B cell (primary cell): Measurements from ENCODE around the gene ZSWIM4. TPM values are rescaled to one million over a fixed set of nuclear protein-coding genes. Genes with fewer than 3 reads are reported as not detected.

ENCODE experiments used
- ATAC-seq: fragments of 200-7000 bp; cut with Tn5 transposase; one replicate; pipeline ENCODE4 v1.10.0; 2021; ENCODE audit warnings: low read depth, mild to moderate bottlenecking, moderate number of reproducible peaks, moderate library complexity
- CTCF ChIA-PET: fragments of 350-600 bp; sonication (Branson Sonifier 250); formaldehyde crosslinking; loops from one replicate; lab custom pipeline; 2021; ENCODE audit warnings: antibody characterized with exemption, inconsistent platforms; lab: Charles Lee
- POLR2A ChIA-PET: fragments of 350-600 bp; sonication (Branson Sonifier 250); formaldehyde crosslinking; loops from one replicate; lab custom pipeline; 2021; ENCODE audit warnings: antibody characterized with exemption; lab: Charles Lee
- DNase-seq: peaks from one replicate; pipeline ENCODE4 v3.0.0; 2013
- H2AFZ ChIP-seq: 2 replicates; pipeline ENCODE4 v1.6.1; 2012; ENCODE audit warnings: mild to moderate bottlenecking, low read depth, low read length; ENCODE audit not compliant: insufficient read depth, poor library complexity, severe bottlenecking
- H3K27ac ChIP-seq, 2 donors: 1 replicate in 1 of 2; 2 replicates in 1 of 2; pipeline ENCODE4 v1.5.1; 2012 to 2013; ENCODE audit warnings: low read length in 2 of 2, mild to moderate bottlenecking in 2 of 2, moderate library complexity in 1 of 2
- H3K27me3 ChIP-seq, 4 experiments: fragments of 200-600 bp in 1 of 4; sonication (generic) in 1 of 4; replicated peaks in 1 of 4; 1 replicate in 2 of 4; 2 replicates in 2 of 4; pipeline versions ENCODE4 v1.6.1 to v1.7.0; 2013 to 2016; ENCODE audit warnings: low read length in 3 of 4, mild to moderate bottlenecking in 2 of 4, mixed read lengths in 1 of 4, moderate library complexity in 1 of 4; ENCODE audit not compliant: insufficient read depth in 4 of 4, control insufficient read depth in 3 of 4; ENCODE audit errors: control extremely low read depth in 1 of 4
- H3K36me3 ChIP-seq, 2 experiments: replicated peaks in 1 of 2; 1 replicate in 1 of 2; 2 replicates in 1 of 2; pipeline versions ENCODE4 v1.6.1 to v1.7.1; 2013; ENCODE audit warnings: low read length in 1 of 2; ENCODE audit not compliant: insufficient read depth in 2 of 2, control insufficient read depth in 1 of 2; ENCODE audit errors: control extremely low read depth in 1 of 2, extremely low read depth in 1 of 2
- H3K4me1 ChIP-seq, 2 donors: fragments of 200-600 bp in 1 of 2; sonication (generic) in 1 of 2; 1 replicate in 1 of 2; 2 replicates in 1 of 2; pipeline versions ENCODE4 v1.5.1 to v1.6.1; 2013 to 2017; ENCODE audit warnings: low read length in 2 of 2; ENCODE audit not compliant: control insufficient read depth in 2 of 2, insufficient read depth in 2 of 2
- H3K4me2 ChIP-seq: replicated peaks from 2 replicates; pipeline ENCODE3; 2012; ENCODE audit warnings: mild to moderate bottlenecking, low read depth, low read length; ENCODE audit not compliant: poor library complexity, severe bottlenecking
- H3K4me3 ChIP-seq, 5 experiments: fragments of 200-600 bp in 1 of 5; sonication (generic) in 1 of 5; 1 replicate in 3 of 5; 2 replicates in 2 of 5; pipeline versions ENCODE4 v1.5.1 to v1.7.0; 2011 to 2016; ENCODE audit warnings: low read length in 4 of 5, mild to moderate bottlenecking in 4 of 5, low read depth in 2 of 5, control low read depth in 1 of 5, moderate library complexity in 1 of 5; ENCODE audit not compliant: insufficient read depth in 1 of 5; ENCODE audit errors: control extremely low read depth in 1 of 5, extremely low read depth in 1 of 5
- H3K79me2 ChIP-seq: fragments of 200-600 bp; sonication (generic); one replicate; pipeline ENCODE4 v1.6.0; 2016; ENCODE audit warnings: low read length; ENCODE audit not compliant: control insufficient read depth, insufficient read depth
- H3K9ac ChIP-seq: fragments of 200-600 bp; sonication (generic); 2 replicates; pipeline ENCODE4 v1.6.1; 2017; ENCODE audit warnings: mild to moderate bottlenecking, low read length, moderate library complexity
- H3K9me3 ChIP-seq, 3 donors: one replicate each; pipeline versions ENCODE4 v1.6.1 to v1.7.1; 2013; ENCODE audit warnings: low read length in 2 of 3; ENCODE audit not compliant: control insufficient read depth in 2 of 3, insufficient read depth in 1 of 3; ENCODE audit errors: control extremely low read depth in 1 of 3
- H4K20me1 ChIP-seq: 2 replicates; pipeline ENCODE4 v1.6.0; 2012; ENCODE audit warnings: mild to moderate bottlenecking, low read length; ENCODE audit not compliant: insufficient read depth, control insufficient read depth, poor library complexity, severe bottlenecking
- H3K27ac Mint-ChIP-seq: one replicate; pipeline ENCODE4 v1.8.0; 2021; ENCODE audit warnings: mixed read lengths
- H3K27me3 Mint-ChIP-seq: one replicate; pipeline ENCODE4 v1.8.0; 2021; ENCODE audit warnings: mixed read lengths
- H3K4me1 Mint-ChIP-seq: one replicate; pipeline ENCODE4 v1.8.0; 2021; ENCODE audit warnings: mixed read lengths
- H3K4me3 Mint-ChIP-seq: one replicate; pipeline ENCODE4 v1.8.0; 2021; ENCODE audit warnings: mixed read lengths
- H3K9me3 Mint-ChIP-seq: one replicate; pipeline ENCODE4 v1.8.0; 2022; ENCODE audit warnings: mixed read lengths; ENCODE audit not compliant: insufficient read depth
- EZH2 ChIP-seq: IDR thresholded peaks from 2 replicates; pipeline ENCODE4 v1.6.1; 2012; ENCODE audit warnings: borderline replicate concordance, low read depth, mild to moderate bottlenecking, moderate library complexity, low read length; ENCODE audit not compliant: insufficient read depth, poor library complexity, severe bottlenecking
- WGBS: methylation state at CpG from one replicate; pipeline ENCODE4 v1.1.5; 2013; ENCODE audit warnings: missing lambda C conversion rate; ENCODE audit not compliant: insufficient coverage; 5-methylcytosine and 5-hydroxymethylcytosine counted together
- intact Hi-C: fragments of 100-400 bp; cut with micrococcal nuclease; formaldehyde crosslinking; loops from one replicate; pipeline ENCODE4 v1.10.0; 2022
- polyA plus RNA-seq: library from polyadenylated mRNA; depleted of rRNA; stranded (reverse); fragments of >200 nt; gene quantifications from 2 replicates; pipeline ENCODE4 v1.2.3, GENCODE V29; 2012
- total RNA-seq, 2 donors: library from RNA; stranded (reverse); fragments of 120-200 nt in 1 of 2; gene quantifications; 1 replicate in 1 of 2; 2 replicates in 1 of 2; pipeline versions ENCODE4 v1.2.3 to v1.2.4, GENCODE V29; 2013 to 2022
- TF ChIP-seq, protein P1 (sequence below): fragments of 200-600 bp; IDR thresholded peaks from one replicate; pipeline ENCODE4 v1.8.0; 2022; ENCODE audit warnings: antibody characterized with exemption, mild to moderate bottlenecking

ZSWIM4 gene
- total and polyA plus RNA-seq, 2 donors (not counting 1 experiment from before 2014, with no cell fraction given): 2.6 to 10.6 TPM

DNA sequence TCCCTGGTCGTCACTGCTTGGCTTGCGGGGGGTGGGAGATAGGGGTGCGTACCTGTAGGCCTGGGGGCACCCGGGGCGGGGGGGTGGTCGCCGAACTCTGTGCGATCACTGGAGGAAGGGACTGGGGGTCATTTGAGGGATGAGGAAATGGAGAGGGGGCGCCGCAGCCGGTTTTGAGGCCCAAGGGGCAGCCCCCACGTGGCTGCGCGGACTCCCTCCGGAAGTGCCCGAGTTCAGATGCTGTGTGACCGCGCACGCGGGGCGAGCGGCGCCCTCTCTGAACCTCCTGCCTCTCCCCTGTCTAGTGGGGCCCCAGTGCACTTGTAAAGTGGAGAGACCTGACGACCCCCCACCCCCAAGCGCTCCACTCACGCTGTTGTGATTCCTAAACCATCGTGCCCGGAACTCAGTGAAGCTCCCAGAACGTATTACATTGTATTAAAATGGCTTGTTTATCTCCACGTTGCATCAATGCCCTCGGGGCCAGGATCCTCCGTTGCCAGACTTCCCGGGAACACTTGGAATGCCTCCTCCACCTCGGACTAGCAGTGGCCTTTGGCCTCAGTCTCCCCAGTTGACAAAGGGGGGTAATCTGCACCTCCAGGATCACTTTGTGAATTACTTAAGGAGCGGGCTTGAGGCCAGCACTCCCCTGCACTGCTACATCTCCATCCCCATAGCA lies 78.7 kb downstream of the ZSWIM4 start:
- POLR2A ChIA-PET: no interaction called here
- intact Hi-C loops: no loop called here
- no peaks in the 10 kb centered on the region for H3K36me3 ChIP-seq

DNA sequence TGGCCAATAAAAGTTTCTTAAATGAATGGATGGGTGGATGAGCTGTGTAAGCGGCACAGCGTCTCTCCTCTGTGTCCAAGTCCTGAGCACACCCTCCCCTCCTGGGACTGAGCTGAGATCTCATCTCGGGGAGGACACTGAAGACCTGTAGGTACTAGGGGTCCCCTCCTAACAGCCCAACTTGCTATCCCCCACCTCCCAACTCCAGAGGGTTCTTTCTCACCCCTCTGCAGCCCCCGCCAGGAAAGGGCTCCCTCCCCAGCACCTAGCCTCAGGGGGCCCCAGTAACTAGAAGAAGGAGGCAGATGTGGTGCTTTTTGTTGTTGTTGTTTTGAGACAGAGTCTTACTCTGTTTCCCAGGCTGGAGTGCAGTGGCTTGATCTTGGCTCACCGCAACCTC lies 80.6 kb downstream of the ZSWIM4 start:
- ChIA-PET CTCF (interaction anchor here (1.0 to 9.3 kb wide), 3 partner anchors 91 to 195 kb away, joined by 3 to 92 read pairs (median 5); partner anchors contain the start of gene MISP3), POLR2A (interaction anchor here (0.5 kb wide), 1 partner anchor 252 kb away, joined by 3 read pairs; no protein-coding TSS in a partner anchor)
- H3K4me2 ChIP-seq: no peak overlapping the region
- no CpG with 5 or more reads among the region's 5 CpGs for WGBS
- DNase-seq (no peak), ATAC-seq (no peak)
- no peak overlapping the region for H3K27ac ChIP-seq
- intact Hi-C loops: no loop called here
- no peak overlapping the region for H2AFZ ChIP-seq
- H3K9me3 Mint-ChIP-seq: no peaks in the 10 kb centered on the region
- TF ChIP-seq, protein P1, sequence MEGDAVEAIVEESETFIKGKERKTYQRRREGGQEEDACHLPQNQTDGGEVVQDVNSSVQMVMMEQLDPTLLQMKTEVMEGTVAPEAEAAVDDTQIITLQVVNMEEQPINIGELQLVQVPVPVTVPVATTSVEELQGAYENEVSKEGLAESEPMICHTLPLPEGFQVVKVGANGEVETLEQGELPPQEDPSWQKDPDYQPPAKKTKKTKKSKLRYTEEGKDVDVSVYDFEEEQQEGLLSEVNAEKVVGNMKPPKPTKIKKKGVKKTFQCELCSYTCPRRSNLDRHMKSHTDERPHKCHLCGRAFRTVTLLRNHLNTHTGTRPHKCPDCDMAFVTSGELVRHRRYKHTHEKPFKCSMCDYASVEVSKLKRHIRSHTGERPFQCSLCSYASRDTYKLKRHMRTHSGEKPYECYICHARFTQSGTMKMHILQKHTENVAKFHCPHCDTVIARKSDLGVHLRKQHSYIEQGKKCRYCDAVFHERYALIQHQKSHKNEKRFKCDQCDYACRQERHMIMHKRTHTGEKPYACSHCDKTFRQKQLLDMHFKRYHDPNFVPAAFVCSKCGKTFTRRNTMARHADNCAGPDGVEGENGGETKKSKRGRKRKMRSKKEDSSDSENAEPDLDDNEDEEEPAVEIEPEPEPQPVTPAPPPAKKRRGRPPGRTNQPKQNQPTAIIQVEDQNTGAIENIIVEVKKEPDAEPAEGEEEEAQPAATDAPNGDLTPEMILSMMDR: no peak
- no peak for TF ChIP-seq EZH2
- H3K4me3 ChIP-seq: no peak overlapping the region
- H3K9ac ChIP-seq: no peak overlapping the region
- peaks cover 19 to 26% of the 10 kb centered on the region in 2 donors for H3K4me1 ChIP-seq
- H3K27ac Mint-ChIP-seq: no peak overlapping the region
- no peak overlapping the region for H3K4me3 Mint-ChIP-seq
- H3K4me1 Mint-ChIP-seq: peaks cover 16% of the 10 kb centered on the region
- peaks cover 0 to 4% (median 0%) of the 10 kb centered on the region in 3 donors for H3K9me3 ChIP-seq
- H3K27me3 ChIP-seq: peaks cover 0 to 38% (median 2%) of the 10 kb centered on the region in 4 experiments
- no peaks in the 10 kb centered on the region for H3K79me2 ChIP-seq
- H3K27me3 Mint-ChIP-seq: peaks cover 10% of the 10 kb centered on the region
- no peaks in the 10 kb centered on the region for H4K20me1 ChIP-seq
- no peaks in the 10 kb centered on the region for H3K36me3 ChIP-seq

More for the DNA sequence above, 78.7 kb downstream of the ZSWIM4 start:
- no peaks in the 10 kb centered on the region for H4K20me1 ChIP-seq
- DNase-seq: peak; percentile 30
- peaks cover 19% of the 10 kb centered on the region for H3K27me3 Mint-ChIP-seq
- no peak overlapping the region for H3K27ac ChIP-seq
- CTCF ChIA-PET: no interaction called here
- no peak for ATAC-seq
- peaks cover 0 to 4% (median 0%) of the 10 kb centered on the region in 3 donors for H3K9me3 ChIP-seq
- no peak overlapping the region for H3K9ac ChIP-seq
- H3K27me3 ChIP-seq: peaks cover 0 to 50% (median 2%) of the 10 kb centered on the region in 4 experiments
- H3K79me2 ChIP-seq: no peaks in the 10 kb centered on the region
- no peak for TF ChIP-seq EZH2
- TF ChIP-seq, protein P1: no peak
- H3K27ac Mint-ChIP-seq: no peak overlapping the region
- 75% methylated on average over 30 of the region's 35 CpGs for WGBS
- H3K4me1 ChIP-seq: peaks cover 12 to 13% of the 10 kb centered on the region in 2 donors
- H3K4me3 ChIP-seq: no peak overlapping the region
- H3K4me3 Mint-ChIP-seq: peak overlapping the region; percentile 29
- no peaks in the 10 kb centered on the region for H3K9me3 Mint-ChIP-seq
- H3K4me1 Mint-ChIP-seq: peaks cover 7% of the 10 kb centered on the region
- no peak overlapping the region for H2AFZ ChIP-seq
- H3K4me2 ChIP-seq: no peak overlapping the region
